ENCODE measurements around the gene GSPT2.
A peak's percentile ranks its signal among the peaks of the same experiment; 100 is the strongest.
"Not testable (repeated sequence)": the region's sequence is repeated elsewhere in the genome, so short reads cannot be mapped to it uniquely, and the experiment has no call there.

GSPT2 gene

DNA sequence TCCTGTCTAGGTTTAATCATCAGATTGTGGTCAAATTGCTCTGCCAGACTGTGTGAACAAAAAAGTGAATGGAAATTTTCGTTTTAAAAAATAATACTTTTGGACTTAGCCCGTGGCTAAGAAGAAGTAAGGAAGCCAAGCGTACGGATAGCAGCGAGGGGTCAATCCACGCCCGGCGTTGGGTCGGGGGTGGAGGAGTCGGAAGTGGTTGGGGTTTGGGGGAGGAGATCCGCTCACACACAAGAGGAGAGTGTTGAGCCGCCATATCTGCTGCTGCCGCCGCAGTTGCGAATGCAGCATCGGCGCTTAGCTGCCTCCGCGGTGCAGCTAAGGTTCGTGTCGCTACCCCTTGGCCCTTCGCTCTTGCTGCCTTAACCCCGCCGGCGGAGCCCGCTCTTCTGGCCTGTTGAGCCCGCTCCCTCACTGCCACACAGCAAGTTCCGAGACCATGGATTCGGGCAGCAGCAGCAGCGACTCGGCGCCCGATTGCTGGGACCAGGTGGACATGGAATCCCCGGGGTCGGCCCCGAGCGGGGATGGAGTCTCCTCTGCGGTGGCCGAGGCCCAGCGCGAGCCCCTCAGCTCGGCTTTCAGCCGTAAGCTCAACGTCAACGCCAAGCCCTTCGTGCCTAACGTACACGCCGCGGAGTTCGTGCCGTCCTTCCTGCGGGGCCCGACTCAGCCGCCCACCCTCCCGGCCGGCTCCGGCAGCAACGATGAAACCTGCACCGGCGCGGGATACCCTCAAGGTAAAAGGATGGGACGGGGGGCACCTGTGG is at the start of gene GSPT2:
Gene GSPT2, plus strand, starts transcription at position 264 of the 779 bp plus-strand sequence. Its CDS starts 185 bp downstream, at position 449.
- peak; percentile 39 to 41 for DNase-seq

DNA sequence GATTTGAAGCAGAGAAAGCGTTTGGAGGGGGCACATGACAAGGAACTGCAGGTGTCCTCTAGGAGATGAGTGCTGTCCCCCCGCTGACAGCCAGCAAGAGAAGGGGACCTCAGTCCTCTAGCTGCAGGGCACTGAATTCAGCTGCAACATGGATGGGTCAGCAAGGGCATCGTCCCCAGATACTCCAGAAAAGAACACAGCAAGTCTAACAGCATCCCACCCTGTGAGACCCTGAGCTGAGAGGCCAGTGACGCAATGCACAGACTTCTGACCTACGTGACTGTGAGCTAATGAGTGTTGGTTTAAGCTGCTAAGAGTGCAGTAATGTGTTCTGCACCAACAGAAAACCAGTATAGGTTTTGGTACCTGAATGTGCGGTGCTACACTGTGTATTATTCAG is 49.0 kb upstream of the GSPT2 start:
- no peak for DNase-seq

DNA sequence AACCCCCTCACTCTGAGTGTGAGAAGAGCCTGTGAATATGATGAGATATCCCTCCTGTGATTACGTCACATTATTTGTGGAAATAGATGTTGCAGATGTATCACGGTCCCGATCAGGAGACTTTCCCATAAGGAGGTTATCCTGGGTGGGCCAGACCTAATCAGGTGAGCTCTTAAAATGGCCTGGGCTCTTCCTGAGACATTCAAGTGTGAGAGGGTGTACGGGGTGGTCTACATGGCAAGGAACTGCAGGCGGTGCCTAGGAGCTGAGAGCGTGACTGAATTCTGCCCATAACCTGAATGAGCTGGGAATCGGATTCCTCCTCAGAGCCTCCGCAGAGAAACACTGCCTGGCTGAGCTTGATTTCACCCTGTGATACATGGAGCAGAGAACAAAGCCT is 45.8 kb upstream of the GSPT2 start:
- DNase-seq, result no peak

DNA sequence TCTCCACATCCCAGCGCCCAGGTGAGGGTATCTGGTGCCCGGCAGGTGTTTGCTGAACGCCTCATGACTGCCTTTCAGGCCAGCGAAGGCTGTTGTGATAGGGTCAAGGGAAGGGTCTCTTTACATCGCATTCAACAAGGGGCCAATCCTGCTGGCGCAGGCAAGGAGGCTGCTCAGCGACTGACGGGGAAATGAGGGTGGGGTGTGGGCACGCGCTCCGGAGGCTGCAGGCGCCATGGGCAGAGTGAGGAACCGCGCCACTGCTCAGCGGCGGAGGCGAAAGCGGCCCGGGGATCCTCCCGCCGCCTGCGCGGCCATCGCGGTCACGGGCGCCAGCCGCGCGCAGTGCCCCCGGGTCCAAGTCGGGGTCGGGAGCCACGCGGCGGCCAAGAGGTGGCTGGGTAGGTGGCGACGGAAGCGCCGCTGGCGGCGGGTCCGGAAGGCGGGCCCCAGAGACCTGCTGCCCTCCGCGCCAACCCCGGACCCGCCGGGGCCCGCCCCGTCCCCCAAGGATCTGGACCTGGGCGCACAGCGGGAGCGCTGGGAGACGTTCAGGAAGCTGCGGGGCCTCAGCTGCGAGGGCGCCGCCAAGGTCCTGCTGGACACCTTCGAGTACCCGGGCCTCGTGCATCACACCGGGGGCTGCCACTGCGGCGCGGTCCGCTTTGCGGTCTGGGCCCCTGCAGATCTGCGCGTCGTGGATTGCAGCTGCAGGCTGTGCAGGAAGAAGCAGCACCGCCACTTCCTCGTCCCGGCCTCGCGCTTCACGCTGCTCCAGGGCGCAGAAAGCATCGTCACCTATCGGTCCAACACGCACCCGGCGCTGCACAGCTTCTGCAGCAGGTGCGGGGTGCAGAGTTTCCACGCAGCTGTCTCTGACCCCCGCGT is 32.7 kb upstream of the GSPT2 start, which contains the start of gene CENPVL1:
Gene CENPVL1, plus strand, starts transcription at position 236 of the 888 bp plus-strand sequence. Its CDS starts 0 bp downstream, at position 236.
- not testable (repeated sequence) for DNase-seq

DNA sequence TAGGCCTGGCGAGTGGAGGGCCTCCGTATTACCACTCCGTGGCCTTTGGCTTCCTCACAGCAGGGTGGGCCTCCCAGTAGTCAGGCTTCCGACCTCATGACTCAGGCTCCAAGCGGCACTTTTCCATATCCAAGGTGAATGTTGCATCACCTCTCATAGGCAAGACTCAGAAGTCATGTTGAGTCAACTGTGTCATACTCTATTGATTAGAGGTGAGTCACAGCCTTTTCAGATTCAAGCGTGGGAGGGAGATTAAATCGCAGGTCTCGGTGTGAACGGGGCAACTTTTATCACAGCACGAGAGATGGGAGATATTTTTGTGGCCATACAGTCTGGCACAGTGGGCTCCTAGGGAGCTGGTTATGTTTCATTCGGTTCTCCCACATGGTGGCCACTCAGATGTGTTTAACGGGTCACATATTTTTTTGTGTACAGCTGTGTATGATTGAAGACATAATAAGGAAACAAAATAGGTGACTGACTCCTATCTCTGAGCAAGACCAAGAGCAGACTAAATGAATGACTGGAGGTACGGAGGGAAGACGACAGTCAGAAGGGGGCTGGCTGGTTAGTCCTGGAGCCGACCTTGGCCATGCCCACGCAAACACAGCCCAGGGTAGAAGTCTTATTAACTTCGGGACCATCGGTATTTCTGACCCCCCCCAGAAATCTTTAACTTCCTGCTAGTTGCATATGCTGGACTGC is 30.1 kb upstream of the GSPT2 start:
- not testable (repeated sequence) for DNase-seq

DNA sequence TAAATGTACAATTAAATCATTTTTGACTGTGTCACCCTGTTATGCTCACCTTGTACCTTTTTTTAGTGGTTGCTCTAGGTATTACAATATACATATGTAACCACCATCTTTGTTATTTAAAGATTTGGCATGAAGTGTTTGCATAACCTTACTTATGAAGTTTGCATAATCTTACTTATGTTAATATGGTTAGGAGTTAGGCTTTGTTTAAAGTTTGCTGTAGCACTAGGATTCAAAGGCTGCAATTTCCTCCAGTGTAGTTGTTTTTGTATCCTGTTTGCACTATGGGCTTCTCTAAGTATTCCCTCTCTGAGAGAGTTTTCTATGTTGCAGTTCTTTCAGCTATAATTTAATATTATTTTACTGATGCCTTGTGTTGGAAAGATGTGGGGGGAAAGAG is 15.0 kb upstream of the GSPT2 start:
- DNase-seq, result no peak

DNA sequence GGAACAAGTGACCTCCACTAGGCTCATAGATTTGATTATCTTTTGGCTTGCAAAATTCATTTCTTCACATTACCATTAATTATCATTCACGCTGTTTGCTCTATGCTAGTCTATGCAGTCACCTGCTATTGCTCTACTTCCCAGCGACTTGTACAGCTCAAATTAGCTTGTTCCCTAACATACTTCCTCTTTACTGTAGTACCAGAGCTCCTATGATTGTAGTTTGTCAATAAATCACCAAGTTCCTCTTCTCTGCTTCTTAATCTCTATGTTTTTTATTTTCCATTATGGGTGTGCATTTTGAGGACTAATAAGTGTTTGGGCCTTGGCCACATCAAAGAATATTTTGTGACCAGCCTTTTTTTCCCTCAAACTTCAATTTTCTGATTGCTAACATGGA is 6.2 kb upstream of the GSPT2 start:
- no peak for DNase-seq

DNA sequence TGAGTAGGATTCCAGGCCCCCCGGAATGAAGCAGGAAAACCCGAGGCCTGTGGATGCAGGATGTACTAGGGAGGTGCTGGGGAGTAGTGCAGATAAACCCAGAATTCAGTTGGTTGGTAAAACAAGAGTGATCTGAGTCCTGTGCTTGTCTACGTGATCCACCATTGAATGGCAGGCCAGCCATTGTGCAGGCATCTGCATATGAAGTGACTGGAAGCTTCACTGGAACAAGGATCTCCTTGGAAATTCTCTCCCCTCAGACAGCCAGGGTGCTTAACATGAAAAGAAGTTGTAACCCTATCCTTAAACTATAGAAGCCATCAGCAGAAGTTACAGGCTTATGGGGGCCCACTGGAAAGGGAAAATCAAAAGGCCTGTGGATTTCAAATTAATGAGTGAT is 656 bp upstream of the GSPT2 start:
- no peak for DNase-seq

DNA sequence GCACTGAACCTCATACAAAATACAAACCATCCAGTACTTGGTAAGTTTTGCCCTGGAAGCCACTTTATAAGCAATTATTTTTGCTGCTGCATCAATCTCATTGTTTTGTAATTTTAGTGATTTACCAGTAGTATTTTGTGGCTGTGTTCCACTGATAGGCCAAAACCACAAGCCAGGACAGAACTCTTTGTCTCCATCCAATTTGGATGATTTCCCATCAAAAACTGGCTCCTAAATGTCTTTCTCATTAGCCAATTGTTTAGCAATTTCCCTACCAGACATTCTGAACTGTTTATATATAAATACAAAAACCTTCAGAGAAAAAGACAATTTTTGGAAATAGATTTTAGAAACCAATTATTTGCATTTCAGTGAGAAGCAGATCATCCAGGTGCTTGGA is 4.4 kb downstream of the GSPT2 start:
- no peak for DNase-seq

DNA sequence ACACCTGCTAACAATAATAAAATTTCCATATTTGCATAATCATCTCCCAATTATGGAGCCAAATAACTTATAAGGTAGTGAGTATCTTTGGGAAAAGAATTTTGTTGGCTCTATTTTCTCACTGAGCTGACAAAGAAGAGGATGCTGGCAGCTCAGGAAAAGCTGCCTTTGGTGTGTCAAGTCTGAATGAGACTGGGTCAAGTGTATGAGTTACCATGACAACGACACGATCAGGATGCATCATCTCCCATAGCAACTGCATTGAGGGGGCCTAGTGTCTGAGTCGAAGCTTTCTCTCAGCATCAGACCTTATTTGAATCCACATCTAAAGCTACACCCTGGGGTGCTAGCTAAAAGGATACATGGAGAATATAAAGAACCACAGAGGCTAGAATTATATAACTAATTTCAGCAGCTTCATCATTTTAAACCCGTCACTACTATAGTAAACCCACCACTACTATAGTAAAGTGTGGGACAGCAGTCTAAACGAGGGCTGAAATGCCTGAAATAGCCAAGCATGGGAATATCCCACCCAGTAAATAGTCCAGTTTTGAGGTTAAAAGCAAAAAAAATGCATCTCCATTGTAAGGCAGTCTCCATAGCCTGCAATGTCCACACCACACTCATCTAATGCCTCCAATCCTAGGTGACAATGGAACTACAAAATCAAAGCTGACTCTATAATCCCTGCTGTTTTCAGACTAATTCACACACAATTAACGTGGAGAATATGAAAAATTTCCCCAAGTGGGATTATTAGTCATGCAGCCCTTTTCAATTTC is 16.0 kb downstream of the GSPT2 start:
- no peak for DNase-seq

DNA sequence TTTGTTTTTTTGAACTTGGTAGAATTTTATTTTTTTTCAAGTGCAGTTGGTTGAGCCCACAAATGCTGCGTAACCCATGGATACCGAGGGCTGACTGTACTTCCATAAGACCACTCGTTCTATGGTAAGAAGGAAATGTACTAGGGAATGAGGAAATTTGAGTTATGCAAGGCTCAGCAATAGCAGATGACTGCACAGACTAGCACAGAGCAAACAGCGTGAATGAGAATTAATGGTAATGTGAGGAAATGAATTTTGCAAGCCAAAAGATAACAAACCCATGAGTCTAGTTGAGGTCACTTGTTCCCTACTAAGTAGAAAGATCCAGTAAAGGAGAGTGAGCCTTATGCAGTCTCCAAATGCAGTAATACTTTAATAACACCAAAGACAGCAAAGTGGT is 17.4 kb downstream of the GSPT2 start:
- DNase-seq, result no peak

DNA sequence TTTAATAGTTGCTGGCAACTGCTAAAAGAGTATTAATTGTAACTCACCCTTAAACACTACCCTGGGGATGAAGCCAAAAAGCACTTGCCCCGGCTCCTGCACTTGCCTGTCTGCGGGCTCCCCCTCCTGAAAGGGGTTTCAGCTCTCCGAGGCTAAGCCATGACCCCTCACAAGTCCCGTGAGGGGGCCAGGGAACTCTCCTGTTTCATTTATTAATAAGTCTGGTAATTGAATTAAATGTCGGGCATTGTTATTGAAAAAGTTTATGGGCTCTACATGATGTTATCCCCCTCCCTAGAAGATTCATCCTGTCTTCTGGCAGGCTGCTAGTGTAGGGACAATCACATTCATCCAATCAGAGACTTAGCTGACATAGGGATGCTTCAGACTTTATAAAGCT is 23.3 kb downstream of the GSPT2 start:
- no peak for DNase-seq

DNA sequence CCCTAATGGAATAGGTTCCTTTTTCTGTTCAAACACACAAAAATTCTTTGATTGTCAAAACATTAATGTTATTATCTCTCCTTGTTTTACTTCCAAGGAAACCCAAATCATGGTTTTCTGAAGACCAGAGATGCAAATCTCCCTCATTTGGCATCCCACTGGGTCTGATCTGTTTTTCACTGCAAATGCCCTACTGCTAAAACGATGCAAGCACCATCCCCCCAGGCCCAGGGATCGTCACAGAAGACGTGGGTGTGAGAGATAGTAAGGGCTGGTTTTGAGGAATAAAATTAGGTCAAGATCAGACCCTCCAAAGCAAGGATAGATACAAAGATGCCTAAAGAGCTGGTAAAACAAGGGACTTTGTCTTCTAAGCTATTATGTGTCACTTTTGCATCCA is 33.6 kb downstream of the GSPT2 start:
- no peak for DNase-seq

DNA sequence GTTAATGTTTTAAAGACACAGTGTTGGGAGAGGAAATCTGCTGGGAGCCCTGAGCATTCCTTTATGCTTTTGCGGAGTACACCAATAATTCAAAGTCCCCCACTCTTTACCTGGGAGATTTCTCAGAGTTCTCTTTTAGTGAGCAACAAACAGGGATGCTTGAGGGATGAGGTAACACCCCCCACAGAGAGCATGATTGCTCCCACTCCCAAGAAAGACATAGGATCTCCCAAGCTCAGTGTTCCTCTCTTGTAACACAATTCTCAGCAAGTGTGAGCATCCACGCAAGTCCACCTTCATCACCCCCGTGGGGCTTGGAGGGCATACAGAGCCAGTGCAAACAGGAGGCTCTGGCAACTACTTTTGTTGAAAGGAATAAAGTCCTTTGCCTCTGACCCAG is 36.1 kb downstream of the GSPT2 start:
- DNase-seq, result no peak

DNA sequence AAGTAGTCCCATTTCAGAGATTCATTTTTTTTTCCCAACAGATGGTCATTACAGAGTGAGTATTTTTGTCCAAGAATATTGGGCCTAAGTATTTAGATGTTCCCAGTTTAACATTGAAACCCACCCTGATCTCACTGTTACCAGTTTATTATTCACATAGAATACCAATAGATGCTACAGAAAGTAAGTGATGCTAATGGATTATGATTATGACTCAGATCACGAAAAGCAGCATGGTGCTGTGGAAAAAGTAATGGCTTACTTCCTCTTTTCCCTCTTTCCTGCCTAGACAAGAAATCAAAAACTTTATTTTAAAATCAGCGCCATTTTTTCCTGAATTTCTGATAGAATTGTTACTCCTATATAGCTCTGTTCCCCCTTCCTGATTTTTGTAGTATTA is 51.9 kb downstream of the GSPT2 start:
- DNase-seq, result no peak

Measured in stimulated activated CD4-positive, alpha-beta T cell treated with anti-CD3 and anti-CD28 coated beads, Interleukin-4, amount 100 ng/mL, for 4 hours (primary cell).